Measurements from ENCODE around the gene C6orf118. TPM values are rescaled to one million over a fixed set of nuclear protein-coding genes. Genes with fewer than 3 reads are reported as not detected.

Gene C6orf118
- total RNA-seq = not detected

- peak in 2 of 3 donors; percentile 59 to 76 for DNase-seq (ENCODE audit: low read depth in 2 of 3, low spot score in 2 of 3)
These were observed at the start of gene C6orf118 for GRCh38 chr6:165308926-165309731. Gene C6orf118 (minus strand): TSS chr6:165309605. CDS start chr6:165309586, 19 bp downstream.

DNA sequence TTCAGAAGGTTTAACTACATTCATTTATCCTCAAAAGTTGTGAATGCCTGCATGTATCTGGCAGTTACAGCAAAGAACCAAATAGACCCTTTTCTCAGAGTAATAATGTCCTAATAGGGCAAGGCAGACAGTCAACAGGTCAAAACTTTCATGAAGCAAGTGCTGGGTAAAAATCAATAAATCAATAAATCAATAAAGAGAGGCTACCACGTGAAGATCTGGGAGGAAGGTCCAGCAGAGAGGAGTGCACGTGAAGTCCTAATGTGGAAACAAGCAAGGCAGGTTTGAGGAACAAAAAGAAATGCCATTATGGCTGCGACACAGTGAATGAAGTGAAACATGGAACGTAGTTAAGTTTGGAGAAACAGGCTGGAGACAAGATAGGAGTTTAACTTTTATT is 36.3 kb upstream of the C6orf118 start:
- no peak for DNase-seq (ENCODE audit: low read depth in 2 of 3, low spot score in 2 of 3)

- no peak for DNase-seq (ENCODE audit: low read depth in 2 of 3, low spot score in 2 of 3)
These were observed 31.1 kb upstream of the C6orf118 start for GRCh38 chr6:165340532-165340931.

GRCh38 chr6:165325609-165326008 is 16.2 kb upstream of the C6orf118 start:
- DNase-seq (ENCODE audit: low read depth in 2 of 3, low spot score in 2 of 3) = no peak

DNA sequence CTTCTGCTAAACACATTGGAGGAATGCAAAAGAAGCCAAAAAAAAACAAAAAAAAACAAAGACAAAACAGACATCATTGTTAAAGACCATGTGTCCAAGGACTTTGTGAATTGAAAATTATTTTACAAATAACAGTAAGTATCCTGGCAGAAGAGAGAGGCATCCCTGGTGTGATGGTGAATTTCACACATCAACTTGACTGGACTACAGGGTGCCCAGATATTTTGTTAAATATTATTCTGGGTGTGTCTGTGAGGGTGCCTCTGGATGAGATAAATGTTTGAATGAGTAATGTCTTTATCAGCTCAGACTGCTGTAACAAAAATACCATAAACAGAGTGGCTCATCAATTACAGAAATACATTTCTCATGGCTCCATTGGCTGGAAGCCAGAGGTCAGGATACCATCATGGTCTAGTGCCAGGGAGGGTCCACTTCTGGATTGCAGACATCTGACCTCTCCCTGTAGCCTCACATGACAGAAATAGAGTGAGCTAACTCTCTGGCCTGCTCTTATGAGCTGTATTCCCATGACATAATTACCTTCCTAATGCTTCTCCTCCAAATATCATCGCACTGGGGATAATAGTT is 12.2 kb upstream of the C6orf118 start:
- DNase-seq (ENCODE audit: low read depth in 2 of 3, low spot score in 2 of 3) = no peak

DNA sequence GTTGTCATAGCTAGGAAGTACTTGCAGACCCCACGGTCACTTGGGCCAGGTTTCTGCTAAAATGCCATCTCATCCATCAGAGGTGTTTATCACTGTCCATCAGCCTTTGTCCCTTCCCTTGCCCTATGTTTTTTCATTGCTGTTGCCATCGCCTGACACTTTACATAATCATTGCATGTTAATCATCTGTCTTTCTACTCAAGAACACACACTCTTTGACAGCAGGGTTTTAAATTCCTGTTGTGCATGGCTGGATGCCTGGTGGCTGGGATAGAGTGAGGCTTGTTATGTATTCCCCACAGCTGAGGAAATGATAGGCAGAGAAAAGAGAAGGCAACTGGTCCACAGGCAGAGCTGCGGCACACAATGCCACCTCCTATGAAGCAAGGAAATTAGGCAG is 11.7 kb upstream of the C6orf118 start:
- DNase-seq (ENCODE audit: low read depth in 2 of 3, low spot score in 2 of 3) = no peak

- DNase-seq (ENCODE audit: low read depth in 2 of 3, low spot score in 2 of 3) = no peak
These were observed 8.3 kb upstream of the C6orf118 start for GRCh38 chr6:165317723-165318122.

GRCh38 chr6:165306955-165307354 is 2.5 kb downstream of the C6orf118 start:
- DNase-seq (ENCODE audit: low read depth in 2 of 3, low spot score in 2 of 3) = no peak

GRCh38 chr6:165301372-165302246 is 7.8 kb downstream of the C6orf118 start:
- no peak for DNase-seq (ENCODE audit: low read depth in 2 of 3, low spot score in 2 of 3)

DNA sequence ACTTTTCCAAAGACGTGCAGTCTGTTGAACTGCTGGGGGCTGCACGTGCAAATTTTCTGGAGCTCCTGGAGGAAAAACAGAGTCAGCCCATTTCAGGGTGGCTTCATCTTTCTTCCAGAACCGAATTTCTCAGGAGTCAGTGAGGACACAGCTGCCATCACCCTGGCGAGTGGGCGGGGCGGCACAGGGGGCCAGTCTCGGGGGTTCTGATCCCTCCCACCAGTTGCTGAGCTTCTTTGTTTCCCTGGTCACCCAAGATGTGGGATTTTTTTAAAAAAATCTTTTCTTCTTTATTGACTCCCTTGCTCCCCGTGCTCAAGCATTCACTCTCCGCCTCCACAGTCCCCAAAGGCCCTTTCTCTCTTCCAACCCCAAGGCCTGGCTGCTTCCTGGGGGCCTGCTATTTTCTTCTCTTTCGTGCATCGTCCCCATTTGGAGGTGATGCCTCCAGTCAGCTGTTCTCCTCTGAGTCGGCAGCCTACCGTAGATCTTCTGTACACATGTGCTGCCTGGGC is 8.9 kb downstream of the C6orf118 start:
- no peak for DNase-seq (ENCODE audit: low read depth in 2 of 3, low spot score in 2 of 3)

DNA sequence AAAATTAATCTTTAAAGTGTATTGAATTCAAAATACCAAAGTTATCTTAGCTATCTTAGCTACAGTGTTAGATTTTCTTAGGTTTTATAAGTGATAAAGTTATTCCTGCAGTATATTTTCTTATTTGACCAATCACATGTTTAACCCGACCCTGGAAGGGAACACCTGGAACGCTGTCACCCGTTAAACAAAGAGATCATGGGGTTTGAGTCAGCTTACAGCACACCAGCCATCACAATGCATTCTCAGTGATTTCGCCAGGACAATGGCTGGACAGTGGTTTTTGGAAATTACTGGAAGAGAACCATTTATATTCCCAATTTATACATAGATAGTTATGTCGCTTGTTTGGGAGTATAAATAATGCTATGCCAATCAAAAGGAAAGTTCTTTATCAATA is 10.5 kb downstream of the C6orf118 start:
- no peak for DNase-seq (ENCODE audit: low read depth in 2 of 3, low spot score in 2 of 3)

DNA sequence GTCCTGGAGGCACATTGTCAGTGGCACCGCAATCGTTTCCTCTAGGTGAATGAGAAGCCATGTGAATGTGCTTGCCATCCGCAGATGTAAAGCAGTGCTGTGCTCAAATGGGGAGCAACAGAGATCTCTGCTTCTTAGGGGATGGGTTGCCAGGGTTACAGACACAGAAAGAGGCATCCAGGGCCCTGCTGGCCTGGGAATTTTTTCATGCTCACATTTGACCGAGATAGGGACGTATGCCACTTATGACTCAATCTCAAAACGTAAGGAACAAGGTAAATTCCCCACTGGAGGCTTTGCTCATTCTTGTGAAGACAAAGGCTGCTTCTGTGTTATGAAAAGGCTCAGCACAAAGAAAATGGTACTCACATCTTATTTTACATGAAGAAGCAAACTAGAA is 11.0 kb downstream of the C6orf118 start:
- DNase-seq (ENCODE audit: low read depth in 2 of 3, low spot score in 2 of 3) = no peak

GRCh38 chr6:165292657-165293056 is 16.7 kb downstream of the C6orf118 start:
- DNase-seq (ENCODE audit: low read depth in 2 of 3, low spot score in 2 of 3) = no peak

- no peak for DNase-seq (ENCODE audit: low read depth in 2 of 3, low spot score in 2 of 3)
These were observed 34.8 kb downstream of the C6orf118 start for GRCh38 chr6:165274611-165275010.

DNA sequence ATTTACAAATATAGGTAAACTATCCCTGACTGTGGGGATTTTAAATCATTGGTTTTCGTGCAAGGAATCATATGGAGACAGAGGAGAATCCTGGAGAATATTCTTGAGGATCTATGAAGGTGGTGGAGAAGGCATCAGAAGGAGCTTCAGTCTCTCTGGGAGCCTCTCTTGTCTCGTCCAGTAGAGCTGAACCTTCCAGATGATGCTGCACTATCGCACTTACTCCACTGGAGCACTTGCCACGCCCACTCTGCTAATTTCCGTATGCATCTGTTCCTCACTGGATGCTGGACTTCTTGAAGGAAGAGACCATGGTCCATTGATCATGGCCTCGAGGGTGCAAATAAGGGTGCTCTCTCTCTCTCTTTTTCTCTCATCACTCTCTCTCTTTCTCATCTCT is 36.8 kb downstream of the C6orf118 start:
- DNase-seq (ENCODE audit: low read depth in 2 of 3, low spot score in 2 of 3) = no peak

DNA sequence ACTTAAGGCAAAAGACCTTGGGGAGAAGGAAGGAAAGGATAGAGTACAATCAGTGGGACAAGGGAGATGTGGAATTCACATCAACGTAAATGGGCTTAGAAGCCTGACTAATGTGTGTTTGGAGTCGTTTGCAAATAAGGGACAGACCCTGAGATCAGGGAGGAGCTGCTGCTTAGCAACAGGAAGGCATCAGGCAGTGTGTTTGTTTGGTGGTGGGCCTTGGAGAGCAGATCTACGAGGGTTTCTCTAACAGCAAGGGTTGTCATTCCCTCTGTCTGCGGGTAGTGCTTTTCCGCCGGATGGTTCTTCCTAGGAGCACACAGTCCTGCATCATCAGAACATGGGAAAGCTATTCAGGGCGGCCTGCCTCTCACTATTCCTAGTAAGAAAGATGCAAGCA is 40.4 kb downstream of the C6orf118 start:
- DNase-seq (ENCODE audit: low read depth in 2 of 3, low spot score in 2 of 3) = no peak

DNA sequence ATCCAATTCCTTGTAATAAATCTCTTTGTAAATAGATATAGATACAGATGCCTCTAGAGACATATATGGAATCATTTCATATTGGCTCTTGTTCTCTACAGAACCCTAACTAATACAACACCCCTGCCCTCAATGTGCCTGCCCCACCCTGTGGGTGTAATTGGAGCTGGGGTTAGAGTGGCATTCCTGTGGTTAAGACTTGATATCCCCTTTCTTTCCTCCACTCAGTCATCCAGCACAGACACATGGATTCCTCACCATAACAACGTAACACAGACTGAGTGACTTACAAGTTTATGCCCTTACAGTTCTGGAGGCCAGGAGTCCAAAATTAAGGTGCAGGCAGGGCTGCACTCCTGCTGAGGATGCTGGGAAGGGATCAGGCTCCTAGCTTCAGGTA is 42.8 kb downstream of the C6orf118 start:
- DNase-seq (ENCODE audit: low read depth in 2 of 3, low spot score in 2 of 3) = no peak

DNA sequence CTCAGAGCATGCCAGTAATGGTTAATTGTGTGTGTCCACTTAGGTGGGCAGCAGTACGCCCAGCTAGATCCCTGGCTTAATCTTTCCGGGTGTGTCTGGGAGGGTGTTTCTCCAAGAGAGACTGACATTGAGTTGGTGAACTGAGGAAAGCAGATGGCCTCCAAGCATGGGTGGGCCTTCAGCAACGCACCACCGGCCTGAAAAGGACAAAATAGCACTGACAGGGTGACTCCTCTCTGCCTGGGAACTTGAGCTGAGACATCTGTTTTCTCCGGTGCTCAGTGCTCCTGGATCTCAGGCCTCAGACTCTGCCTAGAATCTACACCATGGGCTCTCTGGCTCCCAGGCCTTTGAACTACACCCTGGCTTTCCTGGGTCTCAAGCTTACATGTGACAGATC is 43.2 kb downstream of the C6orf118 start:
- DNase-seq (ENCODE audit: low read depth in 2 of 3, low spot score in 2 of 3) = no peak

GRCh38 chr6:165260462-165260861 is 48.9 kb downstream of the C6orf118 start:
- no peak for DNase-seq (ENCODE audit: low read depth in 2 of 3, low spot score in 2 of 3)

- no peak for DNase-seq (ENCODE audit: low read depth in 2 of 3, low spot score in 2 of 3)
These were observed 59.6 kb downstream of the C6orf118 start for GRCh38 chr6:165249808-165250207.

DNA sequence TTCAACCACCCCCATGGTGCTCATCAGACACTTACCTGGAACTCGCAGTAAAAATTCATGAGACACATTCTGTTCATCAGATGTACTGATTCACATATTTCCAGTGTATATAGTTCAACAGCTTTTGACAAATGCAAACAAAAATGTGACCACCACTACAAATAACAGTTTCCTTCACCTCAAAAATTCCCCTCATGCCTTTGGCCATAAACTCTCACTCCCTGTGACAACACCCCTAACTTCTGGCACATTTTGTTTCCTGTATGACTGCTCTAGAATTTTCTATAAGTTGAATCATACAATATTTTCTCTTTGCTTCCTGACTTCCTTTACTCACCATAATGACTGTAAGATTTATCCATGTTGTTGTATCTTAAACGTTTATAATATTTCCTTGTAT is 63.7 kb downstream of the C6orf118 start:
- DNase-seq (ENCODE audit: low read depth in 2 of 3, low spot score in 2 of 3) = no peak

All from hematopoietic multipotent progenitor cell (in vitro differentiated cells).